Erythroblast (primary cell): ENCODE data around the gene ARTN.

Experiments used
- GATA1 ChIP-seq: IDR thresholded peaks from 2 replicates; pipeline ENCODE4 v1.6.1; 2011; ENCODE audit warnings: low read depth, mild to moderate bottlenecking, control low read depth, low read length, moderate library complexity
- POLR2A ChIP-seq: IDR thresholded peaks from 2 replicates; pipeline ENCODE4 v1.6.1; 2011; ENCODE audit warnings: mild to moderate bottlenecking, low read length

- TF ChIP-seq POLR2A (no peak), GATA1 (no peak)
These were observed 48.0 kb downstream of the ARTN start for GRCh38 chr1:43981636-43982035.
